GM18870 (cell line): Measurements from ENCODE around the gene TEP1.
"Not testable (repeated sequence)": the region's sequence is repeated elsewhere in the genome, so short reads cannot be mapped to it uniquely, and the experiment has no call there.

Experiments
- ATAC-seq: cut with Tn5 transposase; IDR thresholded peaks from one replicate; pipeline ENCODE4 v1.9.1; 2021; ENCODE audit warnings: moderate library complexity; ENCODE audit not compliant: unreplicated experiment

Gene TEP1

GRCh38 chr14:20345366-20345765 is 67.9 kb downstream of the TEP1 start:
- no peak for ATAC-seq

- ATAC-seq, result no peak
Measured at GRCh38 chr14:20343862-20344220, 69.5 kb downstream of the TEP1 start.

- ATAC-seq, result peak; percentile 93
Measured at GRCh38 chr14:20343092-20343861, 70.0 kb downstream of the TEP1 start, which contains the start of gene PARP2. Gene PARP2 (plus strand): TSS chr14:20343635. CDS start chr14:20343642, 7 bp downstream.

- no peak for ATAC-seq
Measured at GRCh38 chr14:20341646-20342045, 71.7 kb downstream of the TEP1 start.

- ATAC-seq, result not testable (repeated sequence)
Measured at GRCh38 chr14:20341032-20341431, 72.3 kb downstream of the TEP1 start.

- no peak for ATAC-seq
Measured at GRCh38 chr14:20334017-20334416, 79.3 kb downstream of the TEP1 start.

GRCh38 chr14:20333494-20333841 is 79.8 kb downstream of the TEP1 start:
- ATAC-seq, result no peak

GRCh38 chr14:20332788-20333493 is 80.4 kb downstream of the TEP1 start, which contains the start of gene CCNB1IP1:
Gene CCNB1IP1 (minus strand): TSS chr14:20333279. CDS start chr14:20316523, 16,756 bp downstream.
- peak; percentile 98 for ATAC-seq

GRCh38 chr14:20332431-20332787 is 80.9 kb downstream of the TEP1 start:
- ATAC-seq, result no peak

GRCh38 chr14:20331053-20331613 is 82.2 kb downstream of the TEP1 start:
- no peak for ATAC-seq

- ATAC-seq, result no peak
Measured at GRCh38 chr14:20329355-20329754, 83.9 kb downstream of the TEP1 start.

- ATAC-seq, result no peak
Measured at GRCh38 chr14:20328705-20329104, 84.6 kb downstream of the TEP1 start.

GRCh38 chr14:20327005-20327869 is 86.1 kb downstream of the TEP1 start:
- ATAC-seq, result peak; percentile 60

- ATAC-seq, result no peak
Measured at GRCh38 chr14:20317720-20318119, 95.6 kb downstream of the TEP1 start.
